Measurements from ENCODE around the gene RAB3D. TPM values are rescaled to one million over a fixed set of nuclear protein-coding genes. Genes with fewer than 3 reads are reported as not detected.

RAB3D gene
- total RNA-seq, 1 donor from 2014 or later: 6.2 TPM

DNA sequence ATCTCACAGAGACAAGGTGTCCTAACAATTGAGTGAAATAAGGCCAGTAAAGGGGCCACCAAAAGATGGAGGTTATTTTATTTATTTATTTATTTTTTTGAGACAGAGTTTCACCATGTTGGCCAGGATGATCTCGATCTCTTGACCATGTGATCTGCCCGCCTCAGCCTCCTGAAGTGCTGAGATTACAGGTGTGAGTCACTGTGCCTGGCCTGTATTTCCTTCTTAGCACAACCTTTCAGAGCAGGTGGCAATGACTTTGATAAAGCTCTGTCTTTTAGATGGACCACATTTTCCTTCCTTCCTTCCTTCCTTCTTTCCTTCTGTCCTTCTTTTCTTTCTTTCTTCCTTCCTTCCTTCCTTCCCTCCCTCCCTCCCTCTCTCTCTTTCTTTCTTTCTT lies 66.2 kb downstream of the RAB3D start:
- Mint-ChIP-seq H3K36me3 (ENCODE audit: low read depth) (no peaks in the 10 kb centered on the region), H3K9me3 (no peaks in the 10 kb centered on the region), H3K4me1 (no peaks in the 10 kb centered on the region), H3K27me3 (peaks cover 20% of the 10 kb centered on the region), H3K27ac (no peak overlapping the region), H3K4me3 (no peak overlapping the region)
- intact Hi-C loops (cut with micrococcal nuclease): no loop called here
- TF ChIP-seq, protein P1, sequence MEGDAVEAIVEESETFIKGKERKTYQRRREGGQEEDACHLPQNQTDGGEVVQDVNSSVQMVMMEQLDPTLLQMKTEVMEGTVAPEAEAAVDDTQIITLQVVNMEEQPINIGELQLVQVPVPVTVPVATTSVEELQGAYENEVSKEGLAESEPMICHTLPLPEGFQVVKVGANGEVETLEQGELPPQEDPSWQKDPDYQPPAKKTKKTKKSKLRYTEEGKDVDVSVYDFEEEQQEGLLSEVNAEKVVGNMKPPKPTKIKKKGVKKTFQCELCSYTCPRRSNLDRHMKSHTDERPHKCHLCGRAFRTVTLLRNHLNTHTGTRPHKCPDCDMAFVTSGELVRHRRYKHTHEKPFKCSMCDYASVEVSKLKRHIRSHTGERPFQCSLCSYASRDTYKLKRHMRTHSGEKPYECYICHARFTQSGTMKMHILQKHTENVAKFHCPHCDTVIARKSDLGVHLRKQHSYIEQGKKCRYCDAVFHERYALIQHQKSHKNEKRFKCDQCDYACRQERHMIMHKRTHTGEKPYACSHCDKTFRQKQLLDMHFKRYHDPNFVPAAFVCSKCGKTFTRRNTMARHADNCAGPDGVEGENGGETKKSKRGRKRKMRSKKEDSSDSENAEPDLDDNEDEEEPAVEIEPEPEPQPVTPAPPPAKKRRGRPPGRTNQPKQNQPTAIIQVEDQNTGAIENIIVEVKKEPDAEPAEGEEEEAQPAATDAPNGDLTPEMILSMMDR (IDR thresholded peaks at IDR 0.05): no peak
- ChIA-PET POLR2A (no interaction called here), CTCF (no interaction called here)
- DNase-seq (no peak), ATAC-seq (ENCODE audit: low read depth) (no peak)

Other genes starting within 250 kb of the RAB3D start
- 0.98 and 1.3 TPM in 2 replicates for gene SPC24, start 183.9 kb downstream of the RAB3D start, total RNA-seq
- 2.3 and 3.3 TPM in 2 replicates for gene KANK2, start 142.1 kb downstream of the RAB3D start, total RNA-seq
- not detected in 2 replicates for gene ANGPTL8, start 100.0 kb downstream of the RAB3D start, total RNA-seq
- 7.7 and 9.6 TPM in 2 replicates for gene DOCK6, start 77.1 kb downstream of the RAB3D start, total RNA-seq
- not detected in 2 replicates for gene TSPAN16, start 43.5 kb downstream of the RAB3D start, total RNA-seq
- 61.8 and 68.1 TPM in 2 replicates for gene TMEM205, start 6.6 kb upstream of the RAB3D start, total RNA-seq
- gene CCDC159, start 6.9 kb upstream of the RAB3D start, total RNA-seq: 27.6 and 32.1 TPM in 2 replicates
- gene PLPPR2, start 15.8 kb upstream of the RAB3D start, total RNA-seq: 1.5 and 2.2 TPM in 2 replicates
- 4.3 and 5.1 TPM in 2 replicates for gene SWSAP1, start 35.0 kb upstream of the RAB3D start, total RNA-seq
- gene EPOR, start 44.7 kb upstream of the RAB3D start, total RNA-seq: 1.8 and 2.5 TPM in 2 replicates
- gene RGL3, start 79.7 kb upstream of the RAB3D start, total RNA-seq: 0.32 and 0.33 TPM in 2 replicates
- 0.29 TPM in 1 of 2 replicates, not detected in the other for gene ODAD3, start 95.5 kb upstream of the RAB3D start, total RNA-seq
- 287 and 289 TPM in 2 replicates for gene PRKCSH, start 96.0 kb upstream of the RAB3D start, total RNA-seq
- gene ELAVL3, start 141.4 kb upstream of the RAB3D start, total RNA-seq: not detected in 2 replicates
- gene ZNF653, start 166.2 kb upstream of the RAB3D start, total RNA-seq: 10.3 and 14.1 TPM in 2 replicates
- gene ECSIT, start 189.5 kb upstream of the RAB3D start, total RNA-seq: 49.3 and 54.2 TPM in 2 replicates
- not detected in 2 replicates for gene CNN1, start 199.2 kb upstream of the RAB3D start, total RNA-seq
- gene ELOF1, start 219.6 kb upstream of the RAB3D start, total RNA-seq: 61.7 and 66.1 TPM in 2 replicates
- 47.6 and 50.9 TPM in 2 replicates for gene ACP5, start 238.0 kb upstream of the RAB3D start, total RNA-seq